Osteoblast (primary cell): ENCODE measurements around the gene MBOAT2. TPM values are rescaled to one million over a fixed set of nuclear protein-coding genes. Genes with fewer than 3 reads are reported as not detected.

ENCODE experiments used
- DNase-seq: peaks from one replicate; pipeline ENCODE4 v3.0.0; 2011; ENCODE audit warnings: low spot score, mixed read lengths; ENCODE audit not compliant: insufficient read length; ENCODE audit errors: missing footprints
- H2AFZ ChIP-seq: 2 replicates; pipeline ENCODE4 v1.6.0; 2011; ENCODE audit warnings: mild to moderate bottlenecking, low read length
- H3K27ac ChIP-seq: 2 replicates; pipeline ENCODE4 v1.5.1; 2011; ENCODE audit warnings: mild to moderate bottlenecking, low read depth, low read length, moderate library complexity
- H3K27me3 ChIP-seq: 2 replicates; pipeline ENCODE4 v1.6.0; 2012; ENCODE audit warnings: mild to moderate bottlenecking, control low read depth, inconsistent platforms, low read length, moderate library complexity; ENCODE audit not compliant: insufficient read depth
- H3K36me3 ChIP-seq: 2 replicates; pipeline ENCODE4 v1.5.1; 2011; ENCODE audit warnings: mild to moderate bottlenecking, low read length, control low read depth, moderate library complexity; ENCODE audit not compliant: insufficient read depth
- H3K4me1 ChIP-seq: 2 replicates; pipeline ENCODE4 v1.5.1; 2011; ENCODE audit warnings: mild to moderate bottlenecking, low read length, control low read depth, moderate library complexity; ENCODE audit not compliant: insufficient read depth
- H3K4me2 ChIP-seq: 2 replicates; pipeline ENCODE4 v1.6.0; 2011; ENCODE audit warnings: mild to moderate bottlenecking, low read length; ENCODE audit not compliant: insufficient read depth
- H3K4me3 ChIP-seq: fragments of 200-600 bp; sonication (generic); 3 replicates; pipeline ENCODE4 v1.5.1; 2012; ENCODE audit warnings: mild to moderate bottlenecking, low read length, inconsistent platforms; ENCODE audit not compliant: insufficient read depth
- H3K79me2 ChIP-seq: 2 replicates; pipeline ENCODE4 v1.6.0; 2012; ENCODE audit warnings: mild to moderate bottlenecking, low read length, control low read depth, inconsistent platforms; ENCODE audit not compliant: insufficient read depth
- H3K9me3 ChIP-seq: 2 replicates; pipeline ENCODE4 v1.5.1; 2011; ENCODE audit warnings: low read depth, low read length, control low read depth
- H4K20me1 ChIP-seq: 2 replicates; pipeline ENCODE4 v1.6.0; 2012; ENCODE audit warnings: mild to moderate bottlenecking, low read length, control low read depth; ENCODE audit not compliant: insufficient read depth
- total RNA-seq: library from RNA; depleted of rRNA; stranded (reverse); fragments of >200 nt; gene quantifications from 2 replicates; pipeline ENCODE4 v1.2.3, GENCODE V29; 2012
- TF ChIP-seq, protein P1 (sequence below): IDR thresholded peaks from 2 replicates; pipeline ENCODE4 v1.5.1; 2011; ENCODE audit warnings: mild to moderate bottlenecking, low read depth, low read length, moderate library complexity; ENCODE audit errors: extremely low read depth

Gene MBOAT2
- total RNA-seq, 1 donor: 54.3 TPM

- Histone ChIP-seq H3K36me3 (no peaks in the 10 kb centered on the region), H3K4me3 (no peak overlapping the region), H2AFZ (no peak overlapping the region), H3K4me2 (no peak overlapping the region), H4K20me1 (no peaks in the 10 kb centered on the region), H3K4me1 (no peaks in the 10 kb centered on the region), H3K9me3 (no peaks in the 10 kb centered on the region), H3K27me3 (no peaks in the 10 kb centered on the region), H3K27ac (no peak overlapping the region), H3K79me2 (no peaks in the 10 kb centered on the region)
- TF ChIP-seq, protein P1, sequence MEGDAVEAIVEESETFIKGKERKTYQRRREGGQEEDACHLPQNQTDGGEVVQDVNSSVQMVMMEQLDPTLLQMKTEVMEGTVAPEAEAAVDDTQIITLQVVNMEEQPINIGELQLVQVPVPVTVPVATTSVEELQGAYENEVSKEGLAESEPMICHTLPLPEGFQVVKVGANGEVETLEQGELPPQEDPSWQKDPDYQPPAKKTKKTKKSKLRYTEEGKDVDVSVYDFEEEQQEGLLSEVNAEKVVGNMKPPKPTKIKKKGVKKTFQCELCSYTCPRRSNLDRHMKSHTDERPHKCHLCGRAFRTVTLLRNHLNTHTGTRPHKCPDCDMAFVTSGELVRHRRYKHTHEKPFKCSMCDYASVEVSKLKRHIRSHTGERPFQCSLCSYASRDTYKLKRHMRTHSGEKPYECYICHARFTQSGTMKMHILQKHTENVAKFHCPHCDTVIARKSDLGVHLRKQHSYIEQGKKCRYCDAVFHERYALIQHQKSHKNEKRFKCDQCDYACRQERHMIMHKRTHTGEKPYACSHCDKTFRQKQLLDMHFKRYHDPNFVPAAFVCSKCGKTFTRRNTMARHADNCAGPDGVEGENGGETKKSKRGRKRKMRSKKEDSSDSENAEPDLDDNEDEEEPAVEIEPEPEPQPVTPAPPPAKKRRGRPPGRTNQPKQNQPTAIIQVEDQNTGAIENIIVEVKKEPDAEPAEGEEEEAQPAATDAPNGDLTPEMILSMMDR: no peak
- no peak for DNase-seq
These were observed 21.1 kb upstream of the MBOAT2 start for GRCh38 chr2:9024575-9024974.

- Histone ChIP-seq H2AFZ (no peak overlapping the region), H3K4me2 (no peak overlapping the region), H3K36me3 (no peaks in the 10 kb centered on the region), H3K4me3 (no peak overlapping the region), H3K4me1 (peaks cover 7% of the 10 kb centered on the region), H3K79me2 (no peaks in the 10 kb centered on the region), H3K9me3 (no peaks in the 10 kb centered on the region), H3K27ac (no peak overlapping the region), H4K20me1 (no peaks in the 10 kb centered on the region), H3K27me3 (no peaks in the 10 kb centered on the region)
- TF ChIP-seq, protein P1: no peak
- no peak for DNase-seq
These were observed 18.2 kb upstream of the MBOAT2 start for GRCh38 chr2:9021563-9022211.

DNA sequence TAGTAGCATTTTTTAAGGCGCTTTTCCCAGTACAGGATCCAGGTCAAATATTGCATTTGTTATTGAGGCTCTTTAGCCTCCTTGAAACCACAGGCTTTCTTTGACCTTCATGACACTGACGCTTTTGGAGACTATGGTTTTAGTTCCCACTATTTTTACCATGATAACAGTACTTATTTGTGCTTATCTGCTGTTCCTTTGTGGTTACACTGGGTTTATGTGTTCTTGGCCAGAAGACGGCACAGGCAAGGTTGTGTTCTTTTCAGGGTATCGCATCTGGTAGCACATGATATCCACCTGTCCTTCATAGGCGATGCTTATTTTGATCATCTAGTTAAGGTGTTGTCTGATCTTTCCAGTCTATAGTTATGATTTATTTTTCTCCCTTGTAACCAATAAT, 16.8 kb upstream of the MBOAT2 start:
- Histone ChIP-seq H4K20me1 (no peaks in the 10 kb centered on the region), H3K4me3 (no peak overlapping the region), H3K4me2 (no peak overlapping the region), H3K9me3 (no peaks in the 10 kb centered on the region), H2AFZ (no peak overlapping the region), H3K27ac (no peak overlapping the region), H3K27me3 (no peaks in the 10 kb centered on the region), H3K79me2 (no peaks in the 10 kb centered on the region), H3K4me1 (peaks cover 7% of the 10 kb centered on the region), H3K36me3 (no peaks in the 10 kb centered on the region)
- TF ChIP-seq, protein P1: no peak
- no peak for DNase-seq

GRCh38 chr2:9018534-9018933, 15.1 kb upstream of the MBOAT2 start:
- no peaks in the 10 kb centered on the region for H3K36me3 ChIP-seq
- H3K27ac ChIP-seq: peak overlapping the region; percentile 58
- peak overlapping the region; percentile 99 for H2AFZ ChIP-seq
- TF ChIP-seq, protein P1: no peak
- H3K4me1 ChIP-seq: peaks cover 7% of the 10 kb centered on the region
- H4K20me1 ChIP-seq: no peaks in the 10 kb centered on the region
- no peaks in the 10 kb centered on the region for H3K9me3 ChIP-seq
- peak overlapping the region; percentile 90 for H3K4me2 ChIP-seq
- DNase-seq: no peak
- H3K27me3 ChIP-seq: no peaks in the 10 kb centered on the region
- no peaks in the 10 kb centered on the region for H3K79me2 ChIP-seq
- H3K4me3 ChIP-seq: peak overlapping the region; percentile 60
